Smooth muscle cell (in vitro differentiated cells): ENCODE data around the gene MMS19. TPM values are rescaled to one million over a fixed set of nuclear protein-coding genes. Genes with fewer than 3 reads are reported as not detected.

ENCODE experiments used
- DNase-seq: peaks from one replicate; lab custom pipeline; 2025; ENCODE audit not compliant: unreplicated experiment; lab: John Stamatoyannopoulos, UW
- H2AFZ ChIP-seq: fragments of 200-600 bp; sonication (generic); 2 replicates; pipeline ENCODE4 v1.6.0; 2016; ENCODE audit warnings: antibody characterized with exemption, low read depth, mild to moderate bottlenecking
- H3F3A ChIP-seq: fragments of 200-600 bp; sonication (generic); 2 replicates; pipeline ENCODE4 v1.6.0; 2017; ENCODE audit warnings: antibody characterized with exemption, low read depth
- H3K27ac ChIP-seq: fragments of 200-600 bp; sonication (generic); 2 replicates; pipeline ENCODE4 v1.5.1; 2016; ENCODE audit warnings: low read depth, mild to moderate bottlenecking
- H3K27me3 ChIP-seq: fragments of 200-600 bp; sonication (generic); 2 replicates; pipeline ENCODE4 v1.6.1; 2016; ENCODE audit warnings: low read depth, mild to moderate bottlenecking
- H3K36me3 ChIP-seq: fragments of 200-600 bp; sonication (generic); 2 replicates; pipeline ENCODE4 v1.5.1; 2016; ENCODE audit warnings: low read depth
- H3K4me1 ChIP-seq: fragments of 200-600 bp; sonication (generic); 2 replicates; pipeline ENCODE4 v1.5.1; 2016; ENCODE audit warnings: low read depth
- H3K4me2 ChIP-seq: fragments of 200-600 bp; sonication (generic); 2 replicates; pipeline ENCODE4 v1.6.0; 2016; ENCODE audit warnings: mild to moderate bottlenecking
- H3K4me3 ChIP-seq: fragments of 200-600 bp; sonication (generic); 2 replicates; pipeline ENCODE4 v1.5.1; 2016; ENCODE audit warnings: mild to moderate bottlenecking
- H3K79me2 ChIP-seq: fragments of 200-600 bp; sonication (generic); 2 replicates; pipeline ENCODE4 v1.6.0; 2016; ENCODE audit warnings: low read depth, mild to moderate bottlenecking
- H3K9ac ChIP-seq: fragments of 200-600 bp; sonication (generic); 2 replicates; pipeline ENCODE4 v1.6.0; 2016; ENCODE audit warnings: low read depth
- H3K9me3 ChIP-seq: fragments of 200-600 bp; sonication (generic); replicated peaks from 2 replicates; pipeline ENCODE4 v1.5.1; 2016; ENCODE audit warnings: low read depth
- H4K20me1 ChIP-seq: fragments of 200-600 bp; sonication (generic); 2 replicates; pipeline ENCODE4 v1.6.0; 2016; ENCODE audit warnings: low read depth
- WGBS: methylation state at CpG from one replicate; pipeline ENCODE4 v1.1.7; 2016; ENCODE audit warnings: low lambda C conversion rate; 5-methylcytosine and 5-hydroxymethylcytosine counted together
- polyA plus RNA-seq: library from polyadenylated mRNA; unstranded; fragments of >200 nt; fragmentation: Nextera tagmentation; extraction: Ambion mirVana; gene quantifications from 2 replicates; pipeline ENCODE4 v1.2.1, GENCODE V29; 2016
- total RNA-seq: library from RNA; depleted of rRNA; stranded (reverse); fragments of >200 nt; gene quantifications from 2 replicates; pipeline ENCODE4 v1.2.3, GENCODE V29; 2014
- TF ChIP-seq, protein P1 (sequence below): fragments of 200-600 bp; sonication (generic); IDR thresholded peaks from 2 replicates; pipeline ENCODE4 v1.5.1; 2017; ENCODE audit warnings: borderline replicate concordance, mild to moderate bottlenecking, antibody characterized with exemption; ENCODE audit not compliant: insufficient read depth, poor library complexity, severe bottlenecking

Gene MMS19
- total and polyA plus RNA-seq, 2 experiments from 2014 or later: 76.8 to 97.9 TPM

DNA sequence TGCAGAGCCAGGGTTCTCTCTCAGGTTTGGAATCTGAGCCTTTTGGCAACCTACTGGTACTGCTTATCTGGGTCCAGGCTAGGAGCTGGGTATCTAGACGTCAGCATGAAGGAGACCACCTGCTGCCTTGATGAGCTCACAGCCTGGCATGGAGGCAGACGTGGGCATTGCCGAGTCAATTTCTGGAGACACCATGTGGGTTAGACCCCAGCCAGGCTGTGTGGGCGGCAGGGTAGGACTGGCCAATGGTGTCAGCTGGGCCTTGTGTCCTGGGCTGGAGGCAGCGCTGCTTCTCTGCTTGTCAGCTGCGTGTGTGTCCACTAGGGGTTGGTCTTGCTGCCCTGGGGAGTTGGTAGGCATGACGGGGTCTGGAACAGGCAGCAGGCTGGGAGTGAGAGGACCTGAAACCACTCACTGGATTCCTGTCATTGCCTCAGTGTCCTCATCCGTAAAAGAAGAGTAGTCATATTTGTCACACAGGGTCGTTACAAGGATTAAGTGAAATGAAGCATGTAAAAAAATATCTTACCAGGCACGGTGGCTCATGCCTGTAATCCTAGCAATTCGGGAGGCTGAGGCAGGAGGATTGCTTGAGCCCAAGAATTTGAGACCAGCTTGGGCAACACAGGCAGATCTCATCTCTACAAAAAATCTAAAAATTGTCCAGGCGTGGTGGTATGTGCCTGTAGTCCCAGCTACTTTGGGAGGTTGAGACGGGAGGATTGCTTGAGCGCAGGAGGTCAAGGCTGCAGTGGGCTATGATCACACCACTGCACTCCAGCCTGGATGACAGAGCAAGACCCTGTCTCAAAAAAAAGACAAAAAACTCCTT is 42.7 kb upstream of the MMS19 start:
- H2AFZ ChIP-seq: no peak overlapping the region
- H3K79me2 ChIP-seq: peaks cover 35% of the 10 kb centered on the region
- H3K4me2 ChIP-seq: peak overlapping the region; percentile 52
- H3K27me3 ChIP-seq: no peaks in the 10 kb centered on the region
- TF ChIP-seq, protein P1, sequence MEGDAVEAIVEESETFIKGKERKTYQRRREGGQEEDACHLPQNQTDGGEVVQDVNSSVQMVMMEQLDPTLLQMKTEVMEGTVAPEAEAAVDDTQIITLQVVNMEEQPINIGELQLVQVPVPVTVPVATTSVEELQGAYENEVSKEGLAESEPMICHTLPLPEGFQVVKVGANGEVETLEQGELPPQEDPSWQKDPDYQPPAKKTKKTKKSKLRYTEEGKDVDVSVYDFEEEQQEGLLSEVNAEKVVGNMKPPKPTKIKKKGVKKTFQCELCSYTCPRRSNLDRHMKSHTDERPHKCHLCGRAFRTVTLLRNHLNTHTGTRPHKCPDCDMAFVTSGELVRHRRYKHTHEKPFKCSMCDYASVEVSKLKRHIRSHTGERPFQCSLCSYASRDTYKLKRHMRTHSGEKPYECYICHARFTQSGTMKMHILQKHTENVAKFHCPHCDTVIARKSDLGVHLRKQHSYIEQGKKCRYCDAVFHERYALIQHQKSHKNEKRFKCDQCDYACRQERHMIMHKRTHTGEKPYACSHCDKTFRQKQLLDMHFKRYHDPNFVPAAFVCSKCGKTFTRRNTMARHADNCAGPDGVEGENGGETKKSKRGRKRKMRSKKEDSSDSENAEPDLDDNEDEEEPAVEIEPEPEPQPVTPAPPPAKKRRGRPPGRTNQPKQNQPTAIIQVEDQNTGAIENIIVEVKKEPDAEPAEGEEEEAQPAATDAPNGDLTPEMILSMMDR: peak; percentile 3
- H3K9me3 ChIP-seq: no peaks in the 10 kb centered on the region
- peak overlapping the region; percentile 88 for H3K9ac ChIP-seq
- H3K4me3 ChIP-seq: no peak overlapping the region
- WGBS: 73% methylated on average over 14 of the region's 14 CpGs
- peaks cover 31% of the 10 kb centered on the region for H3F3A ChIP-seq
- H4K20me1 ChIP-seq: no peaks in the 10 kb centered on the region
- DNase-seq: no peak
- no peaks in the 10 kb centered on the region for H3K36me3 ChIP-seq
- H3K4me1 ChIP-seq: peaks cover 31% of the 10 kb centered on the region
- H3K27ac ChIP-seq: peak overlapping the region; percentile 99

DNA sequence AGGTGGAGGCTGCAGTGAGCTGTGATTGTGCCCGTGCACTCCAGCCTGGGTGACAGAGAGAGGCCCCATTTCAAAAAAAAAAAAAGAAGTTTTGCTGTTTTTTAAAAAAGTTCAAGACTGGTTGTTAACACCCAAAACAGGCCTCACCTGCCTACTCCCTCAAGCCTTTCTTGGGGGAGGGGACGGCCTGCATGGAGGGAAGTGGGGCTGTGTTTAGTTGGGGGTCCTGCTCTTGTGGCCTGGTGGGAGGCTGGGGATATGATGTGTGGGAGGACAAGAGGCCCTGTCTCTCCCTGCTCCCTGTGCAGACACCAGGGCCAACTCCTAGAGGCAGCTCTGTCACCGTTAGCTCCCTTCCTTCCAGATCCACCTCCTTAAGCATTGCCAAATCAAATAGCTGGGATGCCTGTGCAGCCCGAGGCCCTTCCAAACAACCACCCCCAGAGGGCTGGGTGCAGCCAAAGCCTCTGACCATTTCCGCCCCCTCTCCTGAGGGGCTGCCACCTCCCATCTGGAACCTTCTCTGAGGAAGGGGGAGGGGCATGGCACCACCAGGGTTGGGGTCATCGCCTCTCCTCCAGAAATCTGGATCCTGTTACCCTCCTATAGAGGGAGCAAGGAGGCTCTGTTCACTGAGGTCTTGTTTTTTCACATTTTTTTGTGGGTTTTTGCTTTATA is 41.4 kb upstream of the MMS19 start:
- Histone ChIP-seq H3K4me2 (peak overlapping the region; percentile 52), H3K4me1 (peaks cover 31% of the 10 kb centered on the region), H3F3A (peaks cover 31% of the 10 kb centered on the region), H3K4me3 (no peak overlapping the region), H3K9me3 (no peaks in the 10 kb centered on the region), H3K9ac (peak overlapping the region; percentile 88), H3K27ac (peak overlapping the region; percentile 99), H3K79me2 (peaks cover 39% of the 10 kb centered on the region), H3K27me3 (no peaks in the 10 kb centered on the region), H2AFZ (no peak overlapping the region), H4K20me1 (no peaks in the 10 kb centered on the region), H3K36me3 (no peaks in the 10 kb centered on the region)
- DNase-seq: no peak
- 34% methylated on average over 6 of the region's 6 CpGs for WGBS
- TF ChIP-seq, protein P1: peak; percentile 13

DNA sequence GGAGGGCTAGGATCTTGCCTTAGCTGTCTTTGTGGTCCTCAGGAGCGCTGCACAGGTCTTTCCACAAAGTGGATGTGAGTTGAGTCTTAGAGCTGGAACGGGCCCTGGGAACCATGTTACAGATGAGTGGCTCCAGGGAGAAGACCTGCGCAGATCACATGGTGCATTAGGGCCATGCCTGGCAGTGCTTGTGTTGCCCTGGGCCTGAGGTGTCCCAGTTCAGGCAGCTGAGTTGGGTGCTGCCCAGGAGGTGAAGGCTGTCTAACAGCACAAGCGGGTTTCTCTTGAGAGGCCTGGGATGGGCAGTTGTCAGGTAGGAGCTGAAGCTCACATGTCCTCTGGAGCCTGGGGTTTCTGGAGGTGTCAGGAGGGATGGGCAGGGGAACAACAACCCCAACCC is 40.6 kb upstream of the MMS19 start:
- TF ChIP-seq, protein P1: no peak
- H3K9ac ChIP-seq: peak overlapping the region; percentile 88
- no peaks in the 10 kb centered on the region for H4K20me1 ChIP-seq
- WGBS: 76% methylated on average over 4 of the region's 4 CpGs
- H3K4me2 ChIP-seq: peak overlapping the region; percentile 52
- H3F3A ChIP-seq: peaks cover 34% of the 10 kb centered on the region
- H3K4me1 ChIP-seq: peaks cover 31% of the 10 kb centered on the region
- H3K36me3 ChIP-seq: no peaks in the 10 kb centered on the region
- H3K4me3 ChIP-seq: no peak overlapping the region
- H2AFZ ChIP-seq: no peak overlapping the region
- no peak for DNase-seq
- no peaks in the 10 kb centered on the region for H3K27me3 ChIP-seq
- H3K27ac ChIP-seq: peak overlapping the region; percentile 99
- no peaks in the 10 kb centered on the region for H3K9me3 ChIP-seq
- peaks cover 36% of the 10 kb centered on the region for H3K79me2 ChIP-seq
